ENCODE measurements around the gene RPRD2.
A peak's percentile ranks its signal among the peaks of the same experiment; 100 is the strongest.

The RPRD2 gene

GRCh38 chr1:150514913-150515327 is 151.0 kb downstream of the RPRD2 start:
- Histone ChIP-seq H3K27ac (no peak overlapping the region), H3K9ac (ENCODE audit: insufficient read length) (no peak overlapping the region), H3K36me3 (ENCODE audit: insufficient read depth, low read length) (no peaks in the 10 kb centered on the region), H3K4me3 (peak overlapping the region; percentile 79), H3K9me3 (ENCODE audit: low read depth, low read length) (no peaks in the 10 kb centered on the region)
- no peak for TF ChIP-seq FOXP2 (optimal IDR thresholded peaks at IDR 0.05; ENCODE audit: control extremely low read depth, extremely low read length, insufficient read depth)
- TF ChIP-seq POLR2AphosphoS5 (IDR thresholded peaks at IDR 0.05; ENCODE audit: borderline replicate concordance, low read depth, low read length): no peak
- no peak for TF ChIP-seq EZH2 (IDR thresholded peaks at IDR 0.05)
- no peak for DNase-seq (ENCODE audit: low read depth, low spot score)

- no peak within 1 kb of the TSS for H3K27ac ChIP-seq
- no peaks in the 10 kb centered on the region for H3K36me3 ChIP-seq (ENCODE audit: insufficient read depth, low read length)
- TF ChIP-seq EZH2 (IDR thresholded peaks at IDR 0.05) (no peak), FOXP2 (optimal IDR thresholded peaks at IDR 0.05; ENCODE audit: control extremely low read depth, extremely low read length, insufficient read depth) (no peak), POLR2AphosphoS5 (IDR thresholded peaks at IDR 0.05; ENCODE audit: borderline replicate concordance, low read depth, low read length) (peak; percentile 71; the same call in 1 of the 2 replicates)
- peak within 1 kb of the TSS; percentile 79 for H3K4me3 ChIP-seq
- H3K9ac ChIP-seq (ENCODE audit: insufficient read length): peak within 1 kb of the TSS; percentile 55
- no peak for DNase-seq (ENCODE audit: low read depth, low spot score)
- H3K9me3 ChIP-seq (ENCODE audit: low read depth, low read length): no peaks in the 10 kb centered on the region
Observed at GRCh38 chr1:150515328-150516049, 151.5 kb downstream of the RPRD2 start, which contains the start of gene FALEC. Gene FALEC, plus strand, starts transcription at chr1:150515752.

GRCh38 chr1:150516050-150516591 is 152.2 kb downstream of the RPRD2 start:
- no peak for DNase-seq (ENCODE audit: low read depth, low spot score)
- peak overlapping the region; percentile 55 for H3K9ac ChIP-seq (ENCODE audit: insufficient read length)
- H3K4me3 ChIP-seq: peak overlapping the region; percentile 79
- no peak overlapping the region for H3K27ac ChIP-seq
- H3K9me3 ChIP-seq (ENCODE audit: low read depth, low read length): no peaks in the 10 kb centered on the region
- no peaks in the 10 kb centered on the region for H3K36me3 ChIP-seq (ENCODE audit: insufficient read depth, low read length)
- TF ChIP-seq FOXP2 (optimal IDR thresholded peaks at IDR 0.05; ENCODE audit: control extremely low read depth, extremely low read length, insufficient read depth) (no peak), POLR2AphosphoS5 (IDR thresholded peaks at IDR 0.05; ENCODE audit: borderline replicate concordance, low read depth, low read length) (no peak), EZH2 (IDR thresholded peaks at IDR 0.05) (no peak)

GRCh38 chr1:150516616-150517015 is 152.7 kb downstream of the RPRD2 start:
- H3K27ac ChIP-seq: no peak overlapping the region
- peak overlapping the region; percentile 79 for H3K4me3 ChIP-seq
- DNase-seq (ENCODE audit: low read depth, low spot score): no peak
- no peak overlapping the region for H3K9ac ChIP-seq (ENCODE audit: insufficient read length)
- H3K9me3 ChIP-seq (ENCODE audit: low read depth, low read length): no peaks in the 10 kb centered on the region
- no peaks in the 10 kb centered on the region for H3K36me3 ChIP-seq (ENCODE audit: insufficient read depth, low read length)
- TF ChIP-seq FOXP2 (optimal IDR thresholded peaks at IDR 0.05; ENCODE audit: control extremely low read depth, extremely low read length, insufficient read depth) (no peak), EZH2 (IDR thresholded peaks at IDR 0.05) (no peak), POLR2AphosphoS5 (IDR thresholded peaks at IDR 0.05; ENCODE audit: borderline replicate concordance, low read depth, low read length) (no peak)

- Histone ChIP-seq H3K9me3 (ENCODE audit: low read depth, low read length) (no peaks in the 10 kb centered on the region), H3K27ac (no peak overlapping the region), H3K4me3 (no peak overlapping the region), H3K9ac (ENCODE audit: insufficient read length) (no peak overlapping the region), H3K36me3 (ENCODE audit: insufficient read depth, low read length) (no peaks in the 10 kb centered on the region)
- DNase-seq (ENCODE audit: low read depth, low spot score): no peak
- TF ChIP-seq POLR2AphosphoS5 (IDR thresholded peaks at IDR 0.05; ENCODE audit: borderline replicate concordance, low read depth, low read length) (no peak), EZH2 (IDR thresholded peaks at IDR 0.05) (no peak), FOXP2 (optimal IDR thresholded peaks at IDR 0.05; ENCODE audit: control extremely low read depth, extremely low read length, insufficient read depth) (no peak)
Observed at GRCh38 chr1:150521196-150521968, 157.4 kb downstream of the RPRD2 start.

GRCh38 chr1:150525348-150525747 is 161.4 kb downstream of the RPRD2 start:
- H3K27ac ChIP-seq: no peak overlapping the region
- no peak overlapping the region for H3K9ac ChIP-seq (ENCODE audit: insufficient read length)
- TF ChIP-seq FOXP2 (optimal IDR thresholded peaks at IDR 0.05; ENCODE audit: control extremely low read depth, extremely low read length, insufficient read depth): no peak
- no peak for TF ChIP-seq EZH2 (IDR thresholded peaks at IDR 0.05)
- TF ChIP-seq POLR2AphosphoS5 (IDR thresholded peaks at IDR 0.05; ENCODE audit: borderline replicate concordance, low read depth, low read length): no peak

More at GRCh38 chr1:150525348-150525747, 161.4 kb downstream of the RPRD2 start:
- no peak for DNase-seq (ENCODE audit: low read depth, low spot score)
- no peak overlapping the region for H3K4me3 ChIP-seq
- H3K36me3 ChIP-seq (ENCODE audit: insufficient read depth, low read length): no peaks in the 10 kb centered on the region
- H3K9me3 ChIP-seq (ENCODE audit: low read depth, low read length): no peaks in the 10 kb centered on the region
